Natural killer cell (primary cell): ENCODE data around the gene CD3G. TPM values are rescaled to one million over a fixed set of nuclear protein-coding genes. Genes with fewer than 3 reads are reported as not detected.
"Not testable (repeated sequence)": the region's sequence is repeated elsewhere in the genome, so short reads cannot be mapped to it uniquely, and the experiment has no call there.

Experiments
- ATAC-seq, 3 donors: fragments of 150-1000 bp in 2 of 3; fragments of 200-7000 bp in 1 of 3; cut with Tn5 transposase; 1 replicate in 1 of 3; 2 replicates in 2 of 3; pipeline ENCODE4 v1.10.0; 2021; ENCODE audit warnings: mild to moderate bottlenecking in 2 of 3, moderate library complexity in 2 of 3
- DNase-seq, 2 donors: peaks; one replicate each; pipeline versions ENCODE4 v3.0.0 to v3.0.0-alpha.2; 2013 to 2021; ENCODE audit warnings: mixed read lengths in 1 of 2
- H3K27ac ChIP-seq: one replicate; pipeline ENCODE4 v1.5.1; 2013; ENCODE audit warnings: mild to moderate bottlenecking, low read length
- H3K27me3 ChIP-seq: one replicate; pipeline ENCODE4 v1.6.1; 2013; ENCODE audit warnings: low read length; ENCODE audit not compliant: control insufficient read depth, insufficient read depth
- H3K36me3 ChIP-seq: one replicate; pipeline ENCODE4 v1.6.1; 2013; ENCODE audit warnings: low read length; ENCODE audit not compliant: control insufficient read depth, insufficient read depth
- H3K4me1 ChIP-seq: one replicate; pipeline ENCODE4 v1.6.1; 2013; ENCODE audit warnings: low read length; ENCODE audit not compliant: control insufficient read depth, insufficient read depth
- H3K4me3 ChIP-seq: one replicate; pipeline ENCODE4 v1.5.1; 2013; ENCODE audit warnings: low read length
- H3K9me3 ChIP-seq: one replicate; pipeline ENCODE4 v1.6.1; 2013; ENCODE audit warnings: low read length; ENCODE audit not compliant: control insufficient read depth, insufficient read depth
- H3K27ac Mint-ChIP-seq, 2 donors: one replicate each; pipeline ENCODE4 v1.8.0; 2022; ENCODE audit warnings: mild to moderate bottlenecking in 2 of 2, mixed read lengths in 2 of 2, moderate library complexity in 1 of 2
- H3K27me3 Mint-ChIP-seq, 2 donors: one replicate each; pipeline ENCODE4 v1.8.0; 2022; ENCODE audit warnings: low read depth in 2 of 2, mixed read lengths in 2 of 2
- H3K36me3 Mint-ChIP-seq: one replicate; pipeline ENCODE4 v1.8.0; 2022; ENCODE audit warnings: mixed read lengths
- H3K4me1 Mint-ChIP-seq, 2 donors: one replicate each; pipeline ENCODE4 v1.8.0; 2022; ENCODE audit warnings: mixed read lengths in 2 of 2
- H3K4me3 Mint-ChIP-seq: one replicate; pipeline ENCODE4 v1.8.0; 2022; ENCODE audit warnings: mild to moderate bottlenecking, moderate library complexity, mixed read lengths
- H3K9me3 Mint-ChIP-seq, 2 donors: one replicate each; pipeline ENCODE4 v1.8.0; 2022; ENCODE audit warnings: mixed read lengths in 2 of 2
- WGBS: methylation state at CpG from one replicate; pipeline ENCODE4 v1.1.7; 2013; ENCODE audit warnings: missing lambda C conversion rate; ENCODE audit not compliant: insufficient coverage; 5-methylcytosine and 5-hydroxymethylcytosine counted together
- intact Hi-C: fragments of 100-400 bp; cut with micrococcal nuclease; formaldehyde crosslinking; loops from one replicate; pipeline ENCODE4 v1.14.2; 2022
- total RNA-seq, 4 donors: library from RNA; stranded (reverse); fragments of 120-200 nt in 1 of 4; gene quantifications; one replicate each; pipeline versions ENCODE4 v1.2.3 to v1.2.4, GENCODE V29; 2013 to 2022
- TF ChIP-seq, protein P1 (sequence below): fragments of 200-600 bp; IDR thresholded peaks from one replicate; pipeline ENCODE4 v1.8.0; 2022; ENCODE audit warnings: antibody characterized with exemption

The CD3G gene
- total RNA-seq, 3 donors from 2014 or later (not counting 1 experiment from before 2014, with no cell fraction given), result 7.6 to 52.1 (median 8.2) TPM

DNA sequence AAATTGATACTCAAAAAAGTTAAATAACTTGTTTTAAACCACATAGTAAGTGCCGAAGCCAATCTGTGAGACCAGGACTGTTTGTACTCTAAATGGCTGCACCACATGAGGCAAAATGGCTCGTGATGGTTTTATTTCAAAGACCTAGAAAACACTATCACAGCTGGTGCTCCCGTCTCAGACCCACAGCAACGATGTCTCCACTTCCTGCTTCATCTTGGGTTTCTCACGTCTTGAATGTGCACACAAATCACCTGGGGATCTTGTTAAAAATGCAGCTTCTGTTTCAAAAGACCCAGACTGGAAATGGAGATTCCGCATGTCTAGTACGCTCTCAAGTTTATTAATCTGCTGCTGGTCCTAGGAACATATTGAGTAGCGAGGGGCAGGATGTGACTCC, 38.4 kb upstream of the CD3G start:
- H3K27me3 ChIP-seq, result no peaks in the 10 kb centered on the region
- no peaks in the 10 kb centered on the region for H3K27me3 Mint-ChIP-seq
- DNase-seq (peak in 1 of 2 donors; percentile 84), ATAC-seq (peak; percentile 66 to 88 (median 68))
- peak overlapping the region; percentile 92 to 98 for H3K27ac Mint-ChIP-seq
- H3K4me3 Mint-ChIP-seq, result peak overlapping the region; percentile 82
- peaks cover 49 to 76% of the 10 kb centered on the region in 2 donors for H3K4me1 Mint-ChIP-seq
- H3K9me3 ChIP-seq, result no peaks in the 10 kb centered on the region
- peak overlapping the region; percentile 40 for H3K4me3 ChIP-seq
- peaks cover 20% of the 10 kb centered on the region for H3K36me3 ChIP-seq
- TF ChIP-seq, protein P1, sequence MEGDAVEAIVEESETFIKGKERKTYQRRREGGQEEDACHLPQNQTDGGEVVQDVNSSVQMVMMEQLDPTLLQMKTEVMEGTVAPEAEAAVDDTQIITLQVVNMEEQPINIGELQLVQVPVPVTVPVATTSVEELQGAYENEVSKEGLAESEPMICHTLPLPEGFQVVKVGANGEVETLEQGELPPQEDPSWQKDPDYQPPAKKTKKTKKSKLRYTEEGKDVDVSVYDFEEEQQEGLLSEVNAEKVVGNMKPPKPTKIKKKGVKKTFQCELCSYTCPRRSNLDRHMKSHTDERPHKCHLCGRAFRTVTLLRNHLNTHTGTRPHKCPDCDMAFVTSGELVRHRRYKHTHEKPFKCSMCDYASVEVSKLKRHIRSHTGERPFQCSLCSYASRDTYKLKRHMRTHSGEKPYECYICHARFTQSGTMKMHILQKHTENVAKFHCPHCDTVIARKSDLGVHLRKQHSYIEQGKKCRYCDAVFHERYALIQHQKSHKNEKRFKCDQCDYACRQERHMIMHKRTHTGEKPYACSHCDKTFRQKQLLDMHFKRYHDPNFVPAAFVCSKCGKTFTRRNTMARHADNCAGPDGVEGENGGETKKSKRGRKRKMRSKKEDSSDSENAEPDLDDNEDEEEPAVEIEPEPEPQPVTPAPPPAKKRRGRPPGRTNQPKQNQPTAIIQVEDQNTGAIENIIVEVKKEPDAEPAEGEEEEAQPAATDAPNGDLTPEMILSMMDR, result no peak
- WGBS, result 18% methylated on average over 8 of the region's 8 CpGs
- peak overlapping the region; percentile 79 for H3K27ac ChIP-seq
- H3K4me1 ChIP-seq, result peaks cover 45% of the 10 kb centered on the region
- H3K9me3 Mint-ChIP-seq, result no peaks in the 10 kb centered on the region
- intact Hi-C loops, result loop anchor here (1.0 kb wide), 1 partner anchor 133 kb away; no protein-coding TSS in a partner anchor
- H3K36me3 Mint-ChIP-seq, result no peaks in the 10 kb centered on the region

DNA sequence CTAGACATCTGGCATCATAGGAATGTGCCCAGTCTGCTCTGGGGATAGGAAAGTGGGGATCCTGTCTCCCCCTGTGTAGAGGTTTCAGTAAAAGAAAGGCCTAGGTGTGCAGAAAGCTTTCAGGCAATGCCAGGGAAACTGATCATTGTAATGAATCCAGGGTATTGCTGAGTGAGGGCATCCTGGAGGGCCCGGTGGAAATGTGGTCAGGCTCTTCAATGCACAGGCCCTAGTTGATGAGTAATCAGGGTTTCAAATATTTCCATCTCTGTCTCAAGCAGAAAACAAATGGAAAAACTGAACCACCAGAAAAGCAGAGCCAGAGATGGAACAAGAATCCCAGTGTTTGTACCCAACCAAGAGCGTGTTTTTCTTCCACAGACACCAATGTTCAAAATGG, 37.6 kb upstream of the CD3G start:
- Mint-ChIP-seq H3K9me3 (no peaks in the 10 kb centered on the region), H3K36me3 (no peaks in the 10 kb centered on the region)
- H3K4me1 ChIP-seq, result peaks cover 50% of the 10 kb centered on the region

GRCh38 chr11:118308995-118309528, 35.1 kb upstream of the CD3G start:
- H3K4me3 ChIP-seq, H3K9me3 Mint-ChIP-seq, H3K27me3 Mint-ChIP-seq, H3K9me3 ChIP-seq, H3K27ac ChIP-seq, H3K4me3 Mint-ChIP-seq, H3K27me3 ChIP-seq, DNase-seq, intact Hi-C loops, ATAC-seq, H3K36me3 Mint-ChIP-seq: not testable (repeated sequence)
- 92% methylated on average over 3 of the region's 5 CpGs for WGBS
- H3K4me1 ChIP-seq, result peaks cover 56% of the 10 kb centered on the region
- peak overlapping the region in 1 of 2 donors; percentile 25 for H3K27ac Mint-ChIP-seq
- H3K36me3 ChIP-seq, result peaks cover 52% of the 10 kb centered on the region
- H3K4me1 Mint-ChIP-seq, result peaks cover 63 to 83% of the 10 kb centered on the region in 2 donors

More for the DNA sequence above, 37.6 kb upstream of the CD3G start:
- WGBS, result 71% methylated on average over 2 of the region's 2 CpGs
- Mint-ChIP-seq H3K27me3 (no peaks in the 10 kb centered on the region), H3K4me1 (peaks cover 49 to 78% of the 10 kb centered on the region in 2 donors), H3K4me3 (peak overlapping the region; percentile 47), H3K27ac (peak overlapping the region; percentile 92 to 98)
- no peaks in the 10 kb centered on the region for H3K9me3 ChIP-seq
- H3K36me3 ChIP-seq, result peaks cover 27% of the 10 kb centered on the region
- peak in 1 of 3 donors; percentile 12 for ATAC-seq
- no peaks in the 10 kb centered on the region for H3K27me3 ChIP-seq
- TF ChIP-seq, protein P1, result no peak
- intact Hi-C loops, result loop anchor here (1.0 kb wide), 1 partner anchor 132 kb away; no protein-coding TSS in a partner anchor
- peak in 1 of 2 donors; percentile 38 for DNase-seq
- H3K27ac ChIP-seq, result peak overlapping the region; percentile 79
- no peak overlapping the region for H3K4me3 ChIP-seq

- Mint-ChIP-seq H3K4me3 (no peak overlapping the region), H3K27ac (peak overlapping the region in 1 of 2 donors; percentile 88), H3K4me1 (peaks cover 60 to 83% of the 10 kb centered on the region in 2 donors), H3K36me3 (no peaks in the 10 kb centered on the region), H3K9me3 (no peaks in the 10 kb centered on the region), H3K27me3 (no peaks in the 10 kb centered on the region)
- Histone ChIP-seq H3K27me3 (no peaks in the 10 kb centered on the region), H3K36me3 (peaks cover 56% of the 10 kb centered on the region), H3K27ac (no peak overlapping the region), H3K4me3 (no peak overlapping the region), H3K9me3 (no peaks in the 10 kb centered on the region), H3K4me1 (peaks cover 55% of the 10 kb centered on the region)
- ATAC-seq (no peak), DNase-seq (no peak)
- 98% methylated on average over 3 of the region's 3 CpGs for WGBS
- TF ChIP-seq, protein P1, result no peak
- intact Hi-C loops, result no loop called here
Observed at GRCh38 chr11:118310271-118310670, 33.9 kb upstream of the CD3G start.
